Epithelial cell of proximal tubule (primary cell): ENCODE results near the gene GUCY2F. TPM values are rescaled to one million over a fixed set of nuclear protein-coding genes. Genes with fewer than 3 reads are reported as not detected.

Experiments
- DNase-seq: peaks from one replicate; pipeline ENCODE4 v3.0.0-alpha.2; 2011; ENCODE audit warnings: low read depth
- H3K4me3 ChIP-seq: 2 replicates; pipeline ENCODE4 v1.5.1; 2011; ENCODE audit warnings: low read depth, mild to moderate bottlenecking, low read length
- total RNA-seq: library from RNA; depleted of rRNA; stranded (reverse); fragments of >200 nt; gene quantifications from 2 replicates; pipeline ENCODE4 v1.2.3, GENCODE V29; 2015
- TF ChIP-seq, protein P1 (sequence below): conservative IDR thresholded peaks from 2 replicates; pipeline ENCODE4 v1.5.1; 2012; ENCODE audit warnings: low read depth, mild to moderate bottlenecking, low read length

Gene GUCY2F
- total RNA-seq, 1 donor from 2014 or later: not detected

DNA sequence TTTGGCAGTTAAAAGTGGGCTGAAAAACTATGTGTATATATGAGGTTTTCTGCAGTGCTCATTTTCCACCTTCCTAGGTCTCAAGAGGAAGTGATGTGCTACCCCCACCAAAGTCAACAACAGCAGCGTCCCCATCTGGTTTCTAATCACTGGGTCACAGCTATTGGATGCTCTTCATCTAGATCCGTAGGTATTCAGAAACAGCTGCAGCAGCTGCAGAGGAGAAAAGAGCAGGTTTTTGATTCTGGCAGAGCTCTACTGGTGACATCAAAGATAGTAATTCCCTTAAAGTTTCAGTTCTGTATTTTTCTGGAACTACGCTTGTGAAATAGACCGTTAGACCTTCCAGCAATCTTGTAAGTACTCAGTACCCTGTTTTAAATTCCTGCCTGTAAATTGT, 5.8 kb upstream of the GUCY2F start:
- DNase-seq: no peak
- H3K4me3 ChIP-seq: no peak overlapping the region
- TF ChIP-seq, protein P1, sequence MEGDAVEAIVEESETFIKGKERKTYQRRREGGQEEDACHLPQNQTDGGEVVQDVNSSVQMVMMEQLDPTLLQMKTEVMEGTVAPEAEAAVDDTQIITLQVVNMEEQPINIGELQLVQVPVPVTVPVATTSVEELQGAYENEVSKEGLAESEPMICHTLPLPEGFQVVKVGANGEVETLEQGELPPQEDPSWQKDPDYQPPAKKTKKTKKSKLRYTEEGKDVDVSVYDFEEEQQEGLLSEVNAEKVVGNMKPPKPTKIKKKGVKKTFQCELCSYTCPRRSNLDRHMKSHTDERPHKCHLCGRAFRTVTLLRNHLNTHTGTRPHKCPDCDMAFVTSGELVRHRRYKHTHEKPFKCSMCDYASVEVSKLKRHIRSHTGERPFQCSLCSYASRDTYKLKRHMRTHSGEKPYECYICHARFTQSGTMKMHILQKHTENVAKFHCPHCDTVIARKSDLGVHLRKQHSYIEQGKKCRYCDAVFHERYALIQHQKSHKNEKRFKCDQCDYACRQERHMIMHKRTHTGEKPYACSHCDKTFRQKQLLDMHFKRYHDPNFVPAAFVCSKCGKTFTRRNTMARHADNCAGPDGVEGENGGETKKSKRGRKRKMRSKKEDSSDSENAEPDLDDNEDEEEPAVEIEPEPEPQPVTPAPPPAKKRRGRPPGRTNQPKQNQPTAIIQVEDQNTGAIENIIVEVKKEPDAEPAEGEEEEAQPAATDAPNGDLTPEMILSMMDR: no peak

DNA sequence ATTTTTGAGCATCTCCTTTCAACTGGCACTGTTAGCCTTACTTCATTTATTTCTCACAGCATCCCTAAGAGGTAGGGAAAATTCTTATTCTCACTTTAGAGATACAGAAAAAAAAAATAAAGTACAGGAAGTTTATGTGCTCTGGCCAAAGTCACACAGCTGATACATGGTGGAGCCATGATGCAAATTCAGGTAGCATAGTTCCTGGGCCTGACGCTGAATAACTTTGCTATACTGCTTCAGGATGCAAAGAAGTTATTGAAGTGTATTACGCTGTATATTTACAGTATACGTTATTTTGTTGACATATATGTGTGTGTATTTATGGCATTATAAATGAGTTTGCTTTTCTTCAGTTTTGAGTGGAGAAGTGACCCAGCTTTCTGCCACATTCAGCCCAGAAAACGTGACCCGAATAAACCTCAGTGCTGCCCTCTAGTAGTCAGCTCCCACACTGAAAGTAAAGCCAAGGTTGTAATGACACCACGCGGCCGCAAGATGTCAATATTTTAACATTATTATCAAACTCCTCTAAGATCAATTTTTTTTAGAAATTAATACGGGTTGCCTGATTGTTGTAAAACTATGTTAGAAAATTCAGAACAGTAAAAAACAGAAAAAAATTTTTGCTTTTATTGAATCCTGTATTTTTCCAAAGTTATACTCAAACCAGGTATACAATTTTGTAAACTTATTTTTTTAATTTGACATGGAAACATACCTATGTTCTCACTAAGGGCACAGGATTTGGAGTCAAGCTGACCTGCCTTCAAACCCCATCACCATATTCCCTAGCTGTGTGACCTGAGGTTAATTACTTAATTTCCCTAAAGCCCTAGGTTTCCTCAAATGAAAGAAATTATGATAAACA, 3.8 kb upstream of the GUCY2F start:
- H3K4me3 ChIP-seq: no peak overlapping the region
- TF ChIP-seq, protein P1: peak; percentile 86
- no peak for DNase-seq

GRCh38 chrX:109484886-109485285, 3.0 kb upstream of the GUCY2F start:
- DNase-seq: no peak
- TF ChIP-seq, protein P1: no peak
- H3K4me3 ChIP-seq: no peak overlapping the region

GRCh38 chrX:109475174-109475891, 6.6 kb downstream of the GUCY2F start:
- no peak for DNase-seq
- TF ChIP-seq, protein P1: peak; percentile 49
- peak overlapping the region; percentile 21 for H3K4me3 ChIP-seq

- no peak for DNase-seq
- no peak overlapping the region for H3K4me3 ChIP-seq
- TF ChIP-seq, protein P1: peak; percentile 31
Observed at GRCh38 chrX:109472939-109473735, 8.7 kb downstream of the GUCY2F start.

GRCh38 chrX:109464231-109464630, 17.7 kb downstream of the GUCY2F start:
- H3K4me3 ChIP-seq: no peak overlapping the region
- DNase-seq: no peak
- TF ChIP-seq, protein P1: no peak
